Uterus (tissue), 2 donors: ENCODE measurements around the gene CYP27C1.

Experiments used
- CTCF ChIP-seq, 4 experiments: fragments of 200-600 bp in 2 of 4; fragments of 450-650 bp in 2 of 4; sonication (generic) in 2 of 4; IDR thresholded peaks; one replicate each; pipeline ENCODE4 v1.5.1; 2016 to 2019; ENCODE audit warnings: antibody characterized with exemption in 4 of 4, mild to moderate bottlenecking in 2 of 4, moderate library complexity in 1 of 4
- POLR2A ChIP-seq, 2 donors: fragments of 450-650 bp; IDR thresholded peaks; one replicate each; pipeline ENCODE4 v1.6.1; 2016; ENCODE audit warnings: antibody characterized with exemption in 2 of 2, mild to moderate bottlenecking in 1 of 2, moderate library complexity in 1 of 2

DNA sequence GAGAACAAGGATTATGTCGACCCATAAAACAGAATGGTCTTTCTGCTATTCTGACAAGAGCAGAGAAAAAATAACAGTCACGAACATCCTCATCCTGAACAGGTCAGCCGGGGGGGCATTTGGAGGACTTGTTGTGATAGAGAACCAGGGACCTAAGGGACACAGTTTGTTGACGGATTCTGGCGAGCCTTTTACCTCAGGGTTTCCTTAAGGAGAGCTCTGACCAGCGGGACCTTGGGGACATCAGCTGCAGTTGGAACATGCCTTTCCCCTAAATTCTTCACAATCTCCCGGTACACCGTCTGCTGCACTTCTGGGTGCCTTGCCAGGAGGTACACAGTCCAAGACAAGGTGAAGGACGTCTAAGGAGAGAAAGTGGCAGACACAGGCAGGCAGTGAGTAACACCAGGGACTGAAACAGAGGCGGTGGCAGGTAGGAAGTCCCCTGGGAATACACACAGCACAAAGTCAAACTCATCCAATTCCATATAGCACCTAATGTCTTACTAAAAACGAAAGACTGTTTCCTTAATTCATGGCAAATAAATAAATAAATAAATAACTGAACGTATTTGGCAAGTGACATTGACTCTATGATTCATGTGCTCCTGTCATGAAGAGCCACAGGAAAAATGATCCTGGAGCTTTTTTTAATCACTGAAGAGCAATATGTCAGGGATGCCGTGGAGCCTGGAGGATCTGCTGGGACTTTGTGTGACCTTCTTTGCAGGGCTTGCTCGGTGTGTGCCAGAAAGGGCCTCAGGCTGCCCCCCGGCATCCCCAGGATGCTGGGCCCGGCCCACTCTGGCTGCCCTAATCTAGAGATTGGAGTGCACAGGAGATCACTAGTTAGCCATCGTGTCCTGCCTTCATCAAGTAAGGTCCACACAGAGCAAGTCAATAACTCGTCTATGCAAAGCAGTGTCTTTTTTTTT is 24.7 kb downstream of the CYP27C1 start:
- TF ChIP-seq CTCF (IDR thresholded peaks at IDR 0.05) (no peak), POLR2A (IDR thresholded peaks at IDR 0.05) (no peak)
